DOHH2 (cell line): ENCODE data around the gene EPHA2.

Experiments used
- EZH2phosphoT487 ChIP-seq: fragments of 200-600 bp; sonication (generic); IDR thresholded peaks from 2 replicates; pipeline ENCODE4 v1.6.1; 2017; ENCODE audit warnings: borderline replicate concordance, mild to moderate bottlenecking, antibody characterized with exemption, low read length, moderate library complexity, mixed read lengths
- TF ChIP-seq, protein P1 (sequence below): fragments of 200-600 bp; sonication (generic); IDR thresholded peaks from one replicate; pipeline ENCODE4 v1.5.1; 2014; ENCODE audit warnings: antibody characterized with exemption, mild to moderate bottlenecking, low read depth, low read length; ENCODE audit not compliant: poor library complexity, severe bottlenecking

DNA sequence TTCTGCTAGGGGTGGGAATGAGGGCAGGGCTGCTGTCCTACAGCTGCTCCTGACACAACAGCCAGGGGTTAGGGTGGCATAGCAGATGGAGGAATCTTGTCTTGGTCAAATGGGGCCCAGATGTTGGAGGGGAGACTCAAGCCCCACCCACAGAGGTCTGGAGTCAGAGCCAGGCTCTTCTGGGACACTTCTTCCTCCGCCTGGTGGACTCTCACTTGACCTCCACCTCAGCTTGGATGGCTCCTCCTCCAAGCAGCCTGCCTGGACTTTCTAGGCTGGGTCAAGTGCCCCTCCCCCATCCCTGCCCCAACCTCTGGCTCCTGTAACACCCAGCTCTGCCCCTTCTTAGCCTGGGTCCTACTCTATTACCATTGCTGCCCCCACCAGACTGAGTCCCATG, 35.5 kb downstream of the EPHA2 start:
- TF ChIP-seq, protein P1, sequence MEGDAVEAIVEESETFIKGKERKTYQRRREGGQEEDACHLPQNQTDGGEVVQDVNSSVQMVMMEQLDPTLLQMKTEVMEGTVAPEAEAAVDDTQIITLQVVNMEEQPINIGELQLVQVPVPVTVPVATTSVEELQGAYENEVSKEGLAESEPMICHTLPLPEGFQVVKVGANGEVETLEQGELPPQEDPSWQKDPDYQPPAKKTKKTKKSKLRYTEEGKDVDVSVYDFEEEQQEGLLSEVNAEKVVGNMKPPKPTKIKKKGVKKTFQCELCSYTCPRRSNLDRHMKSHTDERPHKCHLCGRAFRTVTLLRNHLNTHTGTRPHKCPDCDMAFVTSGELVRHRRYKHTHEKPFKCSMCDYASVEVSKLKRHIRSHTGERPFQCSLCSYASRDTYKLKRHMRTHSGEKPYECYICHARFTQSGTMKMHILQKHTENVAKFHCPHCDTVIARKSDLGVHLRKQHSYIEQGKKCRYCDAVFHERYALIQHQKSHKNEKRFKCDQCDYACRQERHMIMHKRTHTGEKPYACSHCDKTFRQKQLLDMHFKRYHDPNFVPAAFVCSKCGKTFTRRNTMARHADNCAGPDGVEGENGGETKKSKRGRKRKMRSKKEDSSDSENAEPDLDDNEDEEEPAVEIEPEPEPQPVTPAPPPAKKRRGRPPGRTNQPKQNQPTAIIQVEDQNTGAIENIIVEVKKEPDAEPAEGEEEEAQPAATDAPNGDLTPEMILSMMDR: no peak
- TF ChIP-seq EZH2phosphoT487: no peak
